Tibial artery (tissue), 4 donors: ENCODE results near the gene FGFR2.

Experiments used
- DNase-seq, 2 donors: peaks; one replicate each; pipeline ENCODE4 v3.0.0-alpha.2; 2019
- H3K27ac ChIP-seq, 2 donors: fragments of 200-600 bp; sonication (generic) in 1 of 2; 1 replicate in 1 of 2; 2 replicates in 1 of 2; pipeline ENCODE4 v1.5.1; 2018 to 2019; ENCODE audit warnings: mild to moderate bottlenecking in 1 of 2
- H3K27me3 ChIP-seq, 2 donors: fragments of 200-600 bp; sonication (generic) in 1 of 2; one replicate each; pipeline versions ENCODE4 v1.5.1 to v1.6.0; 2016 to 2019
- H3K36me3 ChIP-seq, 3 donors: fragments of 200-600 bp; sonication (generic) in 2 of 3; one replicate each; pipeline ENCODE4 v1.5.1; 2016 to 2019; ENCODE audit warnings: mild to moderate bottlenecking in 2 of 3
- H3K4me1 ChIP-seq, 4 donors: fragments of 200-600 bp; sonication (generic) in 2 of 4; 1 replicate in 3 of 4; 2 replicates in 1 of 4; pipeline ENCODE4 v1.5.1; 2016 to 2019
- H3K4me3 ChIP-seq, 2 donors: fragments of 200-600 bp; sonication (generic) in 1 of 2; 1 replicate in 1 of 2; 2 replicates in 1 of 2; pipeline ENCODE4 v1.5.1; 2018 to 2019; ENCODE audit warnings: mild to moderate bottlenecking in 2 of 2
- H3K9me3 ChIP-seq, 3 donors: fragments of 200-600 bp; sonication (generic) in 1 of 3; one replicate each; pipeline ENCODE4 v1.5.1; 2016 to 2019
- intact Hi-C: fragments of 100-400 bp; cut with DNase I; formaldehyde crosslinking; loops from one replicate; pipeline ENCODE4 v1.15.0; 2023; ENCODE audit warnings: low total_unique reads
- TF ChIP-seq, protein P1 (sequence below), 2 experiments: fragments of 200-600 bp in 1 of 2; fragments of 450-650 bp in 1 of 2; IDR thresholded peaks; one replicate each; pipeline ENCODE4 v1.5.1; 2017 to 2019; ENCODE audit warnings: antibody characterized with exemption in 2 of 2, mild to moderate bottlenecking in 1 of 2, moderate library complexity in 1 of 2

Gene FGFR2

DNA sequence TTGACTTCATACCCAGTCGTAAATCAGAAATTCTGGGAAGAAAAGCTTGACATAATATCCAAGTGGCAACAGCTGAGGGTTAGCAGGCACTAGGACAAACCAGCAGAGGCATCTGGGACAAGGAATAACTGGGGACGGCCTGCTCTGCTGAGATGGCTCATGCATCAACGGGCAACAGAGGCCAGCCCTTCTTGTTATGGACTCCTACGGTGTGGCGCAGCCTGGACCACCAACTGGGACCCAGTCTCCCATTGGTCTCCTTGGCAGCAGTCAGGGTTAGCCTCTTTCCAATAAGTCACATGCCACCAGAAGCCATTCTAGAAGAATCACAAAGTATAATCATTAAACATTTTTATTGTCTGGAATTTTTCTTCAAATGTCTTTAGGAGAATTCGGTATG is 15.0 kb downstream of the FGFR2 start:
- intact Hi-C loops, result no loop called here
- H3K9me3 ChIP-seq, result no peaks in the 10 kb centered on the region
- DNase-seq, result no peak
- no peak overlapping the region for H3K4me3 ChIP-seq
- no peaks in the 10 kb centered on the region for H3K27me3 ChIP-seq
- H3K27ac ChIP-seq, result no peak overlapping the region
- no peaks in the 10 kb centered on the region for H3K36me3 ChIP-seq
- peaks cover 0 to 31% (median 11%) of the 10 kb centered on the region in 4 donors for H3K4me1 ChIP-seq
- TF ChIP-seq, protein P1, sequence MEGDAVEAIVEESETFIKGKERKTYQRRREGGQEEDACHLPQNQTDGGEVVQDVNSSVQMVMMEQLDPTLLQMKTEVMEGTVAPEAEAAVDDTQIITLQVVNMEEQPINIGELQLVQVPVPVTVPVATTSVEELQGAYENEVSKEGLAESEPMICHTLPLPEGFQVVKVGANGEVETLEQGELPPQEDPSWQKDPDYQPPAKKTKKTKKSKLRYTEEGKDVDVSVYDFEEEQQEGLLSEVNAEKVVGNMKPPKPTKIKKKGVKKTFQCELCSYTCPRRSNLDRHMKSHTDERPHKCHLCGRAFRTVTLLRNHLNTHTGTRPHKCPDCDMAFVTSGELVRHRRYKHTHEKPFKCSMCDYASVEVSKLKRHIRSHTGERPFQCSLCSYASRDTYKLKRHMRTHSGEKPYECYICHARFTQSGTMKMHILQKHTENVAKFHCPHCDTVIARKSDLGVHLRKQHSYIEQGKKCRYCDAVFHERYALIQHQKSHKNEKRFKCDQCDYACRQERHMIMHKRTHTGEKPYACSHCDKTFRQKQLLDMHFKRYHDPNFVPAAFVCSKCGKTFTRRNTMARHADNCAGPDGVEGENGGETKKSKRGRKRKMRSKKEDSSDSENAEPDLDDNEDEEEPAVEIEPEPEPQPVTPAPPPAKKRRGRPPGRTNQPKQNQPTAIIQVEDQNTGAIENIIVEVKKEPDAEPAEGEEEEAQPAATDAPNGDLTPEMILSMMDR (IDR thresholded peaks at IDR 0.05), result no peak

DNA sequence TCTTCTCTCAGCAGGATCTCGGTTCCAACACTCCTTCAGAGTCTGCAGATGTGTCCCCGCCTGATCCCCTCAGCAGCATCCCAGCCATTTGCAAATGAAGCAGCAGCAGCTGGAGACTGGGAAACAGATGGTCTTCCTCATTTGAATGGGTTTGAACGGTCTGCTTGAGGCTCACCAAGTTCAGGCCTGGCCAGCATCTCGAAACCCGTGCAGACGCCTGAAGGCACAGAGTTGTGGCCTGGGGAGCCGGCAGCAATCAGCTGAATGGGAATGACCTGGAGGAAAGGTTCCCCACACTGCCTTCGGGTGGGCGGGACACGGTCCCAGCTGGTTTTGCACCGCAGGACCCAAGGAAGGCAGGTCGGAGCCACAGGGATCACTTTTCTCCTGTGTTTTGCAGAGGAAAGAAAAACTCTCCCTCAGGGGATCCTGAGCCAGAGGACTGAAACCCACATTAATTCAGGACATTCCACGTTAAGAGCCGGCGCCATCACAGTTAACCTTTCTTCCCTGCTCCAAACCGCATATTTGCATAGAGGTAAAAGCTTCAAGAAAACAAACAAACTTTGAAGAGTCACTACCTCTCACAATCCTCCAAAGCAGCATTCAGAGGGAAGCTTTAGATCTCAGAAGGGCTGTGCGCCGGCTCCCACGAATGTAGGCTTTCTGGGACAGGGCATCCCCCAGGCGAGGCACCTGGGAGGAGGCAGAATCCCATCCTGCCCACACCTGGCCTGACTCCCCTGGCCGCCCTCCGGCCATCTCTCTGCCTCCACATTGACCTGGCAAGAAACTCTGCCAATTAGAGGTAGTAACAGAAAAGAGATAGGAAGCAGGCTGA is 17.7 kb downstream of the FGFR2 start:
- no peak overlapping the region for H3K27ac ChIP-seq
- no peak overlapping the region for H3K4me3 ChIP-seq

DNA sequence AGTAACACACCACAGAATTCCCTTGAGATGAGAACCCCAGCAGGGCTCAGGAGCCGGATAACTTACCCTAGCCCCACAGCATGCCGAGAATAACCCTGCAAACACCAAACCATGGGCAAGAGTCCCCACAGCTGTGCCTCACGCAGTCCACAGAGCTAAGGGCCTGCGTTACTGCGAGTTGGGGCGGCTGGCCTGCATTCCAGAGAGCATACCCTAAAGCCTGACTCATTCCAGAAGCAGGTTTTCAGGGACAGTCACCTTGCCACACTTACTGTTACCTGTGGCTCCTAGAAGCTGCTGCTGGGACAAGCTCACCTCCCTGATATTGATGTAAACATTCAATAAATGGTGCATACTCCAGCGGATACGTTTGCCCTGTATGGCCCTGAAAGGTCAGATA is 18.6 kb downstream of the FGFR2 start:
- H3K27ac ChIP-seq, result no peak overlapping the region
- no peaks in the 10 kb centered on the region for H3K27me3 ChIP-seq
- H3K9me3 ChIP-seq, result no peaks in the 10 kb centered on the region
- DNase-seq, result no peak
- H3K4me1 ChIP-seq, result peaks cover 0 to 32% (median 11%) of the 10 kb centered on the region in 4 donors
- TF ChIP-seq, protein P1 (IDR thresholded peaks at IDR 0.05), result no peak
- H3K4me3 ChIP-seq, result no peak overlapping the region
- no peaks in the 10 kb centered on the region for H3K36me3 ChIP-seq
- intact Hi-C loops, result no loop called here

More for the DNA sequence above, 17.7 kb downstream of the FGFR2 start:
- Histone ChIP-seq H3K9me3 (no peaks in the 10 kb centered on the region), H3K4me1 (peaks cover 0 to 32% (median 11%) of the 10 kb centered on the region in 4 donors), H3K36me3 (no peaks in the 10 kb centered on the region), H3K27me3 (no peaks in the 10 kb centered on the region)
- no peak for DNase-seq
- TF ChIP-seq, protein P1 (IDR thresholded peaks at IDR 0.05), result no peak
- intact Hi-C loops, result no loop called here

DNA sequence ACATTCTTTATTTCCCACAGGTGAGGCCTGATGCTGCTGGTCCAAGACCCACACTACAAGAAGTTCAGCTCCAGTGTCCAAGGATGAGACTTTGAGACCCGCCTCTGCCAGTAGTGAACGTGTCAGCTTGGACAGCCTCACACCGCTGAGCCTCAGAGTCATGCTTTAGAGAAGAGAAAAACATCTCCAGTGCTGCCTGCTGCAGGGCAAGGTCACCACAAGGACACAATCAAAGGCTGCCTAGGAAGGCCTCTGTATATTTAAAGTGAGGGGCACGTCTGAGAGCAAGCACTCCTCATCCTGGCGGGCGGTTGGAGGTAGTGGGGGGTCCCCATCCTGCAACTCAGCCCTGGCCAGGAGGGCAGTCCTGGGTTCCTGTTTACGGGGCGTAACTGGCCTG is 19.3 kb downstream of the FGFR2 start:
- no peak for DNase-seq
- Histone ChIP-seq H3K9me3 (no peaks in the 10 kb centered on the region), H3K27me3 (no peaks in the 10 kb centered on the region), H3K27ac (no peak overlapping the region), H3K36me3 (no peaks in the 10 kb centered on the region), H3K4me3 (no peak overlapping the region), H3K4me1 (peaks cover 0 to 32% (median 11%) of the 10 kb centered on the region in 4 donors)
- intact Hi-C loops, result no loop called here
- TF ChIP-seq, protein P1 (IDR thresholded peaks at IDR 0.05), result no peak

DNA sequence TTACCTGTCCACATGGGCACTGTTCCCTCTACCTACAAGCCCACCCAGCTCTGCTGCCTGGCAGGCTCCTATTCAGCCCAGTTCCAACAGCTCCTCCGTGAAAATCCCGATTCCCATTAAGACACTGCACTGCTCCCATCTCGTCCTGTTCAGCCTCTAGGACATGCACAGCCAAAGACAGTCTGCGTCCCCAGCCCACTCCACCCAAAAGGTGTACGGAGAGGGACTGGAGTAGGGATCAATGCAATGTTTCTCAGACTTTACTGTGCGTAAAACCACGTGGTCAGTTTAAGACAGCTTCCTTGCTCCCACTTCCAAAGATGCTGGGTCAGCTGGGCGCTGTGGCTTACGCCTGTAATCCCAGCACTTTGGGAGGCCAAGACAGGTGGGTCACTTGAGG is 19.9 kb downstream of the FGFR2 start:
- intact Hi-C loops, result no loop called here
- no peak overlapping the region for H3K27ac ChIP-seq
- no peaks in the 10 kb centered on the region for H3K27me3 ChIP-seq
- no peaks in the 10 kb centered on the region for H3K36me3 ChIP-seq
- no peak for DNase-seq
- H3K4me3 ChIP-seq, result no peak overlapping the region
- no peaks in the 10 kb centered on the region for H3K9me3 ChIP-seq
- TF ChIP-seq, protein P1 (IDR thresholded peaks at IDR 0.05), result no peak
- peaks cover 0 to 33% (median 10%) of the 10 kb centered on the region in 4 donors for H3K4me1 ChIP-seq
